ENCODE measurements around the gene APRT.

APRT gene

DNA sequence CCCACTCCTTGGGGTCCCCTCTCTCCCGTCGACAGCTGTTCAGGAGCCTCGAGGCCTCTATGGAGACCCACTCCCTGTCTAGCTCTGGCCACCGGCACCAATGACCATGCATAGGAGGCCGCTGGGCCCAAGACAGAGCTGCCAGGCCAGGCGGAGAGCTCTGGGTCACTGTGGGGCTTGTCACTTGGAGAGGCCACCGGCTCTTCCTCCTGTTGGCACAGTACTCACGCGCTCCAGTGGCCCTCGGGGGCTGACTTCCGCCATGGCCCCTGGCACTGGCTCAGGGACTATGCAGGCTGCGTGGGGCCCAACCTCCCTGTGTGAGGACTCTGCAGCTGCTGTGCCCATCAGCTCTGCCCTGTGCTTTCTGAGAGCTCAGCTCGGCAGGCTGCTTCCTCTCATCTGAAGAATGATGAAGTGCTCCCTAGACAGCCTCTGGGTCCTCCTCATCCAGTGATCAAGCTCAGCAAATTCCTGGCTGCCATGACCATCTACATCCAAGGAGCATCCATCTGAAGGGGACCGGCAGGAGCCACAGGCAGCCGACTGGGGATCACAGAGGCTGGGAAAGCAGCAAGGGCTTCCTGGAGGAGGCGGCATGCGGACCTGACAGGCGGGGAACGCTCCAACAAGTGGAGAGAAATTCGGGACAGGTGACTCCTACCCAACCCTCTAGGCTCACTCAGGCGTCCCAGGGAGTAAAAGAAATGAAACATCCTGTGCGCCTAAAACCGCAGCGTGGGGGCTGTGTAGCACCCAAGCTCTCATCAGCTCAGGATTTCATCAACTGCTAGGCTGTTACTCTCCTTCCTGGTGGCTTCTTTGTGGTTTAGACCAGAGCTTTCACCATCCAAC is 28.2 kb upstream of the APRT start:
- Histone ChIP-seq H4K20me1 (ENCODE audit: insufficient read depth, low read length) (no peaks in the 10 kb centered on the region), H3F3A (ENCODE audit: insufficient read depth, low read length) (no peaks in the 10 kb centered on the region)

GRCh38 chr16:88839026-88839529 is 27.4 kb upstream of the APRT start:
- TF ChIP-seq EZH2 (IDR thresholded peaks at IDR 0.05; ENCODE audit: borderline replicate concordance, low read length), result no peak
- TF ChIP-seq, protein P1, sequence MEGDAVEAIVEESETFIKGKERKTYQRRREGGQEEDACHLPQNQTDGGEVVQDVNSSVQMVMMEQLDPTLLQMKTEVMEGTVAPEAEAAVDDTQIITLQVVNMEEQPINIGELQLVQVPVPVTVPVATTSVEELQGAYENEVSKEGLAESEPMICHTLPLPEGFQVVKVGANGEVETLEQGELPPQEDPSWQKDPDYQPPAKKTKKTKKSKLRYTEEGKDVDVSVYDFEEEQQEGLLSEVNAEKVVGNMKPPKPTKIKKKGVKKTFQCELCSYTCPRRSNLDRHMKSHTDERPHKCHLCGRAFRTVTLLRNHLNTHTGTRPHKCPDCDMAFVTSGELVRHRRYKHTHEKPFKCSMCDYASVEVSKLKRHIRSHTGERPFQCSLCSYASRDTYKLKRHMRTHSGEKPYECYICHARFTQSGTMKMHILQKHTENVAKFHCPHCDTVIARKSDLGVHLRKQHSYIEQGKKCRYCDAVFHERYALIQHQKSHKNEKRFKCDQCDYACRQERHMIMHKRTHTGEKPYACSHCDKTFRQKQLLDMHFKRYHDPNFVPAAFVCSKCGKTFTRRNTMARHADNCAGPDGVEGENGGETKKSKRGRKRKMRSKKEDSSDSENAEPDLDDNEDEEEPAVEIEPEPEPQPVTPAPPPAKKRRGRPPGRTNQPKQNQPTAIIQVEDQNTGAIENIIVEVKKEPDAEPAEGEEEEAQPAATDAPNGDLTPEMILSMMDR (IDR thresholded peaks at IDR 0.05; ENCODE audit: low read length), result peak; percentile 17; the same call in 1 of the 2 replicates
- no peaks in the 10 kb centered on the region for H3K9me3 ChIP-seq (ENCODE audit: low read length)
- H3K4me2 ChIP-seq (ENCODE audit: low read length), result no peak overlapping the region
- no peak overlapping the region for H3K27ac ChIP-seq (ENCODE audit: low read depth, low read length, poor library complexity, severe bottlenecking)
- H3K9ac ChIP-seq (ENCODE audit: low read length), result no peak overlapping the region
- no peaks in the 10 kb centered on the region for H3K9me2 ChIP-seq (ENCODE audit: low read depth, low read length)
- no peaks in the 10 kb centered on the region for H3K4me1 ChIP-seq (ENCODE audit: insufficient read depth, low read length, severe bottlenecking)
- no peaks in the 10 kb centered on the region for H3K27me3 ChIP-seq (ENCODE audit: insufficient read depth, low read length)
- no peaks in the 10 kb centered on the region for H3K79me2 ChIP-seq (ENCODE audit: insufficient read depth, low read length)
- H4K20me1 ChIP-seq (ENCODE audit: insufficient read depth, low read length), result no peaks in the 10 kb centered on the region
- no peak overlapping the region for H3K4me3 ChIP-seq (ENCODE audit: low read depth, low read length, poor library complexity, severe bottlenecking)
- no peaks in the 10 kb centered on the region for H3K36me3 ChIP-seq (ENCODE audit: insufficient read depth, low read length)
- H2AFZ ChIP-seq (ENCODE audit: low read length), result no peak overlapping the region
- H3F3A ChIP-seq (ENCODE audit: insufficient read depth, low read length), result no peaks in the 10 kb centered on the region

More for the DNA sequence above, 28.2 kb upstream of the APRT start:
- Histone ChIP-seq H2AFZ (ENCODE audit: low read length) (no peak overlapping the region), H3K4me1 (ENCODE audit: insufficient read depth, low read length, severe bottlenecking) (no peaks in the 10 kb centered on the region), H3K36me3 (ENCODE audit: insufficient read depth, low read length) (no peaks in the 10 kb centered on the region), H3K9me2 (ENCODE audit: low read depth, low read length) (no peaks in the 10 kb centered on the region), H3K27me3 (ENCODE audit: insufficient read depth, low read length) (no peaks in the 10 kb centered on the region), H3K27ac (ENCODE audit: low read depth, low read length, poor library complexity, severe bottlenecking) (no peak overlapping the region), H3K9me3 (ENCODE audit: low read length) (no peaks in the 10 kb centered on the region), H3K4me2 (ENCODE audit: low read length) (no peak overlapping the region), H3K4me3 (ENCODE audit: low read depth, low read length, poor library complexity, severe bottlenecking) (no peak overlapping the region), H3K9ac (ENCODE audit: low read length) (no peak overlapping the region), H3K79me2 (ENCODE audit: insufficient read depth, low read length) (no peaks in the 10 kb centered on the region)
- TF ChIP-seq, protein P1 (IDR thresholded peaks at IDR 0.05; ENCODE audit: low read length), result no peak
- TF ChIP-seq EZH2 (IDR thresholded peaks at IDR 0.05; ENCODE audit: borderline replicate concordance, low read length), result no peak

DNA sequence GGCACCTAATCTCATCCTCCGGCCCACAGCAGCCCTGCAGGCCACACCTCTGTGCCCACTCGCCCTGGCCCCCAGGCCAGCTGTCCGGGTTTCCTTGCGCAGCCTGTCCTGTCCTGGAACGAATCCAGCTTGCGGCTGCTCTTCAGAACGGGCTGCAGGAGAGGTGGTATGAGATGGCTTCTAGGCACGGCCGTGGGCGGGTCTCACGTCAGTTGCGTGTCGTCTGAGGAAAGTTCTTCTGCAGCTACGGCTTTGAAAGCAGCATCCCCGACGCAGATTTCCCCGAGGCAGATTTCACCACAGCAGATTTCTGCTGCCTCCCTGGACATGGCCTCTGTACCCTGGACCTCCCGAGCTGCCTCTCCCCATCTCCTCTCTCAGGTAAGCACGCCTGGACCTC is 26.8 kb upstream of the APRT start:
- no peak for TF ChIP-seq EZH2 (IDR thresholded peaks at IDR 0.05; ENCODE audit: borderline replicate concordance, low read length)
- TF ChIP-seq, protein P1 (IDR thresholded peaks at IDR 0.05; ENCODE audit: low read length), result no peak
- no peaks in the 10 kb centered on the region for H3K9me3 ChIP-seq (ENCODE audit: low read length)

More for the DNA sequence above, 26.8 kb upstream of the APRT start:
- H3K79me2 ChIP-seq (ENCODE audit: insufficient read depth, low read length), result no peaks in the 10 kb centered on the region
- no peaks in the 10 kb centered on the region for H3K36me3 ChIP-seq (ENCODE audit: insufficient read depth, low read length)
- H3K4me3 ChIP-seq (ENCODE audit: low read depth, low read length, poor library complexity, severe bottlenecking), result no peak overlapping the region
- H3K9me2 ChIP-seq (ENCODE audit: low read depth, low read length), result no peaks in the 10 kb centered on the region
- no peaks in the 10 kb centered on the region for H4K20me1 ChIP-seq (ENCODE audit: insufficient read depth, low read length)
- no peaks in the 10 kb centered on the region for H3F3A ChIP-seq (ENCODE audit: insufficient read depth, low read length)
- no peak overlapping the region for H2AFZ ChIP-seq (ENCODE audit: low read length)
- H3K27ac ChIP-seq (ENCODE audit: low read depth, low read length, poor library complexity, severe bottlenecking), result no peak overlapping the region
- no peaks in the 10 kb centered on the region for H3K27me3 ChIP-seq (ENCODE audit: insufficient read depth, low read length)
- H3K9ac ChIP-seq (ENCODE audit: low read length), result no peak overlapping the region
- no peaks in the 10 kb centered on the region for H3K4me1 ChIP-seq (ENCODE audit: insufficient read depth, low read length, severe bottlenecking)
- no peak overlapping the region for H3K4me2 ChIP-seq (ENCODE audit: low read length)

Measured in OCI-LY1 (cell line).